GM19438 (cell line): ENCODE results near the gene HNRNPCL4.
"Not testable (repeated sequence)": the region's sequence is repeated elsewhere in the genome, so short reads cannot be mapped to it uniquely, and the experiment has no call there.

Source experiments
- ATAC-seq: cut with Tn5 transposase; IDR thresholded peaks from one replicate; pipeline ENCODE4 v1.9.1; 2021; ENCODE audit warnings: low read depth; ENCODE audit not compliant: unreplicated experiment

Gene HNRNPCL4

DNA sequence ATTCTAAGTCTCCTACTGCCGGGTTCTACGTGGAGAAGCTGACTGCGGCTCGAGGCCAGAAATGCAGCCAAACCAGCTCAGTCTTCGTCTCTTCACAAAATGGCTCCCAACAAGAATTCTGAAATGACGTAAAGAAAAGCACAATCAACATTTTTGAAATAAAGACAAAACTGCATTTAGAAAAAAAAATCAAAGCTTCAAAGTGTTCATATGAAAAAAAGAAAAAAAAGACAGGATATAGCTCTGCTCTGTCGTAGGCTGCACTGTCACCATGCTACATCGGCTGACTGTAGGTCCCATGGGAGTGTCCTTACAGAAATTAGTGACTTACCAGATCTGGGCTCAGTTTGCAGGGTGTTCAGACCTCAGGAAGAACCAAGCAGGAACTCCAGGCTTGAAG is at the start of gene HNRNPCL4:
Gene HNRNPCL4 (minus strand): TSS at position 101 of the 400 bp plus-strand sequence. CDS start 164 bp downstream, outside the sequence.
- ATAC-seq: not testable (repeated sequence)

DNA sequence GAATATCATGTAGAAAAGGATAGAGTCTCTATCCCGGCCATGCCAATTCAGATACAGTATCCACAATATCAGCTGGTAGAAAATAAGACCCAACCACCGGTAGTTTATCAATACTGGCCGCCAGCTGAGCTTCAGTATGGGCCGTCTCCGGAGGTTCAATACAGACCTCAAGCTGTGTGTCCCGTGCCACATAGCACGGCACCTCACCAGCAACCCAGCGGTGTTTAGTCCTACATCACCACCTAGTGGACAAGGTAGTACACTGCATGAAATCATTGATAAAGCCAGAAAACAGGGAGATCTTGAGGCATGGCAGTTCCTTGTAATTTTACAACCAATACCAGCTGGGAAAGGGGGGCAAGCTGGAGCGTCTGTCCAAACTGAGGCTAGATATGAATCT is 43.3 kb upstream of the HNRNPCL4 start:
- ATAC-seq: not testable (repeated sequence)

DNA sequence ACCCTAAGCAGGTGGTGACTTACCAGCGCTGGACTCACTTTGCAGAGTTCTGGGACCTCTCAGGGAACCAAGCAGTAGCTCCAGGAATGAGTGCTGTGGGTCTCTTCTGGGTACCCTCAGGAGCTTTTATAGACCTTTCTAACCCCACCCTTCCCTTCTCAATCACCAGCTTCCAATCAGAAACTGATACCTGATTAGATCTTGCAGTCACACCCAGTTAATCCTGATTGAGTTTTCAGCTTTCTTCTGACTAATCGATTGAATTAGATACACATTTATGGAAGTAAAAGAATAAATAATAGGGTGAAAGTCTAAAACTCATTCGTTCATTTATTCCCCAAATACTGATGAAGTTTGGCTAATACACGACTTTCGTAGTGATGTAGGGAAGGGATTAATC is 35.9 kb upstream of the HNRNPCL4 start, which contains the start of gene PRAMEF13:
Gene PRAMEF13 (minus strand): TSS at position 101 of the 400 bp plus-strand sequence. CDS start 1,820 bp downstream, outside the sequence.
- not testable (repeated sequence) for ATAC-seq

DNA sequence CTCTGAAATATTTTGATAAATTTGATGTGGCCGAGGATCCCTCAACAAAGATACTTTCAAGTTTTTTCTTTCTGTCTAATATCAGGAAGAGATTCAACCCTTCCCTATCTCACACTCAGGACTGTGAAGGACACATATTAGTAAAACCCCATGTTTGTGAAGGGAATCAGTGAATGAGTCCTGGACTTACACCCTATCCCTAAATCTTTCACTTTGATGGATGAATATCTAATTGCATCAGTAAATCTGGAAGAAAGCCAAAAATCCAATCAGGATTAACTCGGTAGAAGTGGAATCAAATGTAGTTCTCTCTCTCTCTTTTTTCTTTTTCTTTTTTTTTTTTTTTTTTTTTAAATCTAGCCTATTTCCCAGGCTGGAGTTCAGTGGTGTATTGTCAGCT is 6.1 kb upstream of the HNRNPCL4 start, which contains the start of gene PRAMEF9:
Gene PRAMEF9 (plus strand): TSS at position 301 of the 400 bp plus-strand sequence. CDS start 3,433 bp downstream, outside the sequence.
- ATAC-seq: not testable (repeated sequence)

DNA sequence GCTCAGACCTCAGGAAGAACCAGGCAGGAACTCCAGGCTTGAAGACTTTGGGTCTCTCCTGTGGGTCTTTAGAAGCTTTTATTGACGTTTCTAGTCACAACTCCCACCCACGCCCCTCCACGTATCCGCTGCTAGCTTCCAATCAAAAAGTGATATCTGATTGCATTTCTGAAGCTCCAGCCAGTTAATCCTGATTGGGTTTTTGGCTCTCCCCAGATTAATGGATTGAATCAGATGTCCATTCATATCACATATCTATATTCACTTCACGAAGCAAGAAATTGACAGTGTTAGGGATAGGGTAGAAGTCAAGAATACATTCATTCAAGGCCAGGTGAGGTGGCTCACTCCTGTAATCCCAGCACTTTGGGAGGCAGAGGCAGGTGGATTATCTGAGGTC is 9.5 kb downstream of the HNRNPCL4 start, which contains the start of gene PRAMEF26:
Gene PRAMEF26 (minus strand): TSS at position 101 of the 400 bp plus-strand sequence. CDS start 2,914 bp downstream, outside the sequence.
- ATAC-seq: not testable (repeated sequence)

DNA sequence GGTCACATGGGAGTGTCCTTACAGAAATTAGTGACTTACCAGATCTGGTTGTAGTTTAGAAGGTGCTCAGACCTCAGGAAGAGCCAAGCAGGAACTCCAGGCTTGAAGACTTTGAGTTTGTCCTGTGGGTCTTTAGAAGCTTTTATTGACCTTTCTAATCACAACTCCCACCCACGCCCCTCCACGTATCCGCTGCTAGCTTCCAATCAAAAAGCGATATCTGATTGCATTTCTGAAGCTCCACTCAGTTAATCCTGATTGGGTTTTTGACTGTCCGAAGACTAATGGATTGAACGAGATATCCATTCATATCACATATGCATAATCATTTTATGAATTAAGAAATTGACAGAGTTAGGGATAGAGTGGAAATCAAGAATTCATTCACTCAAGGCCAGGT is 48.7 kb downstream of the HNRNPCL4 start, which contains the start of gene HNRNPCL2:
Gene HNRNPCL2 (minus strand): TSS at position 101 of the 400 bp plus-strand sequence. CDS start 454 bp downstream, outside the sequence.
- not testable (repeated sequence) for ATAC-seq
